NCI-H226 (cell line): ENCODE results near the gene RASSF5.

ENCODE experiments used
- DNase-seq: peaks from one replicate; pipeline ENCODE4 v3.0.0-alpha.2; 2015

RASSF5 gene, protein sequence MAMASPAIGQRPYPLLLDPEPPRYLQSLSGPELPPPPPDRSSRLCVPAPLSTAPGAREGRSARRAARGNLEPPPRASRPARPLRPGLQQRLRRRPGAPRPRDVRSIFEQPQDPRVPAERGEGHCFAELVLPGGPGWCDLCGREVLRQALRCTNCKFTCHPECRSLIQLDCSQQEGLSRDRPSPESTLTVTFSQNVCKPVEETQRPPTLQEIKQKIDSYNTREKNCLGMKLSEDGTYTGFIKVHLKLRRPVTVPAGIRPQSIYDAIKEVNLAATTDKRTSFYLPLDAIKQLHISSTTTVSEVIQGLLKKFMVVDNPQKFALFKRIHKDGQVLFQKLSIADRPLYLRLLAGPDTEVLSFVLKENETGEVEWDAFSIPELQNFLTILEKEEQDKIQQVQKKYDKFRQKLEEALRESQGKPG

DNA sequence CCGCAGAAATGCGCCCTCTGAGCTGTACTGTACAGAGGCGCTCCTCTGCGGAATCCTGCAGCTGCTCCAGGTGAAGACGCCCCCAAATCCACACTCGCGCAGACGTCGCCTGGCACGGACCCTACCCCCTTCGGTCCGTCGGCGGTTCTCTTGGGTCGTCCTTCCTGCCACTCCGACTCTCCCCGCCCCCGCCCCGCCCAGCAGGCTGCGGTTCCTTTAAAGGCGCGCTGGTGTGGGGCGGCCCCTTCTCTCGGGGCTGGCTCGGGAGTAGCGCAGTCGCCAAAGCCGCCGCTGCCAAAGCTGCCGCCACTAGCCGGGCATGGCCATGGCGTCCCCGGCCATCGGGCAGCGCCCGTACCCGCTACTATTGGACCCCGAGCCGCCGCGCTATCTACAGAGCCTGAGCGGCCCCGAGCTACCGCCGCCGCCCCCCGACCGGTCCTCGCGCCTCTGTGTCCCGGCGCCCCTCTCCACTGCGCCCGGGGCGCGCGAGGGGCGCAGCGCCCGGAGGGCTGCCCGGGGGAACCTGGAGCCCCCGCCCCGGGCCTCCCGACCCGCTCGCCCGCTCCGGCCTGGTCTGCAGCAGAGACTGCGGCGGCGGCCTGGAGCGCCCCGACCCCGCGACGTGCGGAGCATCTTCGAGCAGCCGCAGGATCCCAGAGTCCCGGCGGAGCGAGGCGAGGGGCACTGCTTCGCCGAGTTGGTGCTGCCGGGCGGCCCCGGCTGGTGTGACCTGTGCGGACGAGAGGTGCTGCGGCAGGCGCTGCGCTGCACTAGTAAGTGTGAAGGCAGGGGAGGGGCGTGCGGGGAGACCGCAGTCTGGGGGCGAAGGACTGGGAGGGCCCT, at the start of gene RASSF5:
TSS of gene RASSF5 (plus strand) at position 248 of the 846 bp plus-strand sequence. CDS start at position 320, 72 bp downstream.
- peak; percentile 62 for DNase-seq

DNA sequence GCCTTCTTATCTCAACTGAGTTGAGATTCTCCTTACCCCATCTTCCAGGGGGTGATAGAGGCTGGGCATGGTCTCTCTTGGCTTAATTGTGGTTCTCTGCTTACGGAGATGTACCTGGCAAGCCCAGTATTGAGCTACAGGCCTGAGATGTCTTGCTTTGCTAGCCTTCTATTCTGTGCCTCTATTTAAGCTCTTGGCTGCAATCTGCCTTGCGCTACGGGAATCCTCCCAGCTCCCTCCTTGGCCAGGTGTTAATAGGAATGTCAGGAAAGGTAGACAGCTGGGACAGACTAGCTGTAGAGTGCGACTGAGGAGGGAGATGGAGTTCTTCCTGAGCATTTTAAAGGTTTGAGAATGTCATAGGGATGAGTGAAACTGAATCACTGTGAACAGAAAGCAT, 47.6 kb upstream of the RASSF5 start:
- no peak for DNase-seq

DNA sequence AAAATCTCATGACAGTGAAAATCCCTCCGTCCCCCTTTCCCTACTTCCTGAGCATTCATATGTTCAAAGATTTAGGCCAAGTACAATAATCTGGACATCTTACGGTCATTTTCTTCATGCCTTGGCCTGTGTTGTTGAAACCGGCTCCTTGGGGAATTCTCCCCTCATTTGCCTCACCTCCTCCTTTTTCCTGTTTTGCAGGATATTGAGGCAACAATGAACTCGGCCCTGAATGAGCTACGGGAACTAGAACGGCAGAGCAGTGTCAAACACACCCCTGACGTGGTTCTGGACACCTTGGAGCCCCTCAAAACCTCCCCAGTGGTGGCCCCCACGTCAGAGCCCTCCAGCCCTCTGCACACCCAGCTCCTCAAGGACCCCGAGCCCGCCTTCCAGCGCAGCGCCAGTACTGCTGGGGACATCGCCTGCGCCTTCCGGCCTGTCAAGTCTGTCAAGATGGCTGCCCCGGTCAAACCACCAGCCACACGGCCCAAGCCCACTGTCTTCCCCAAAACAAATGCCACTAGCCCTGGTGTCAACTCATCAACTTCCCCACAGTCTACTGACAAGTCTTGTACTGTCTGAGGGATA, 46.4 kb upstream of the RASSF5 start:
- no peak for DNase-seq

DNA sequence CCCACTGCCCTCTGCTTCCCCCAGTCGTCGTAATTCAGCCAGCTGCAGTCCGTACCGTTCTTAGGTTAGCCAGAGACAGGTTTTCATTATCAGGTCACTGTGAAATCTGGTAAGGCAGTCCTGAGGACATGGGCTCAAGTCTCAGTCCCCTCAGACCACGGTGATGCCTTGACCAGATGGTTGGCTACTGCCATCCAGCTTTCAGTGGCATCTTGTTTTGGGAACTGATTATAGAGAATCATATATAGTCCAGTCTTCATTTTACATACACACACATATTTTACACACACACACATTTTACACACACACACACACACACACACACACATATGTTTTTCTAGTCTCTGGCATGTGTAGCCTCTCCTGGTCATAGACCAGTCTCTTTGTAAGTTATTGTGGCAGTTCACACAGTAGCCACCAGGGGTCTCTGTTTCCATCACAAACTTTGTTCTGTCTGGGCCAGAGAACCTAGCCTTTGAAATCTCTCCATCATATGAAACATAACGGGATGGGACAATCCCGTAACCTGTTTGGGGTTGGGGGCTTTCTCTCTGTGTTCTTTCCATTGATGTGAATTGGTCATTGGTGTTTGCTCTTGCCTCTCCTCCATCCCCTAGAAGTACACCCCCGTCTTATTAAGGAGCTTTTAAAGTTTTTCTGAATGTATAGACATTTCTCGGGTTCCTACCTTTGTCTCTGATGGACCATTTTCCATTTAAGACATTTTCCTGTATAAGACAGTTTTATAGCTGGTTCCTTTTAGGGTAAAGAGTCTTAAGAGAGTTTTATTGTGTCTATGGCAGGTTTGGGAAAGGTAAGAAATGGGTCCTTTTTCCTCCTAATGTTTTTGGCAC, 45.5 kb upstream of the RASSF5 start:
- peak; percentile 37 for DNase-seq

DNA sequence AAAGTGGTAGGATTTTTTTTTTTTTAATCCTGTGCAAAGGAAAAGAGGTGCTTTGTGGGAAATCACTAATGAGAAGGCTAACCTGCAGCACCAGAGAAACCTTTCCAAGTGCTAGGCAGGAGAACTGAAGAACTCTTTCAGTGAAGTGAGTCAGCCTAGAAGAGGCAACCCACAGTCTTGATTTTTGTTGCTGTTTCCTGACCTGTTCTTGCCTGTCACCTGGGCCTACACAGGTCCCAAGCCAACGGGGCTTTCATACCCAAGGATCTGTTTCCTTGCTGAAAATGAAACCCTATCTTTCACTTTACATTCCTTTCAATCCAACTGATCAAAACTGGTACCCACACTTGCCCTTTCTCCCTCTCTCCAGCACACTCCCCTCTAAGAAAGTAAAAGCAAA, 44.2 kb upstream of the RASSF5 start:
- DNase-seq = no peak

DNA sequence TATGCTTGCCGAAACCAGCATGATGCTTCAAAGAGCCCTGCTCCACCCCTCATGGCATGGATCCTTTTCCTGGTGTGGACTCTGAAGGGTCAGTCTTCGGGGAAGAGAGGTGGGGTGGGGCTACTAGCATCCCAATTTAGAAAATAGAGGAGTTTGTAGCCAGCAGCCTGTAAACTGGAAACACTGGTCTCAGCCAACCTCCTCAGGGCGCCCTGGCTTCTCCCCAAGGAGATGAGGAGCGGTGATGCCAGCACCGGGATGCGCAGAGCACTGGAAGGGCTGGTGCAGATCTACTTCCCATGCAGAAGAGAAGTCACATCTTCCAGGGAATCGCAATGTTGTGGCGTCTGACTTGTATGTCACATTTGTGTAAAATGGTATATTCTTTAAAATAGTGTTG, 43.4 kb upstream of the RASSF5 start:
- DNase-seq = no peak

DNA sequence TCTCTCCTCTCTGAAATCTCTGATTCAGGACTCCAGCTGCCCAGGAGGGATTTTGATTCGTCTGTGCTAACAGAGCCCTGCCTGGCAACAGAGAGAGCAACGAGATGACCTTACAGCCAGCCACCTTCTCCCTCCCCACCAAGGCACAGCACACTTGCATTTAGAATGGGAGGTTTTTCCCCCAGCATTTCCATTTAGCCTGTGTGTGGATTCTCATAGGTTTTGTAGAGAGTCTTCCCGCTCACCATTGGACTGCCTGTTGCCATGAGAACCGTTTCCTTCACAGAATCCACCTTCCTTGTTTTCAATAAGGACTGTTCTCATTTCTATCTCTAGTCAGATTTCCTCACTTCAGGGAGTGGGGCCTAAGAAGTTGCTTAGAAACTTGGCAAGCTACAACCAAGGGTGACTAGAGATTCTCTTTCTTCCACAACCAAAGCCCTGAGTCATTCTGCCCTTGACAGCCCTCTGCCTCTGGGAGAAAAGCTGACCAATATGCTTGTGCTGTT, 42.8 kb upstream of the RASSF5 start:
- DNase-seq = peak; percentile 91

DNA sequence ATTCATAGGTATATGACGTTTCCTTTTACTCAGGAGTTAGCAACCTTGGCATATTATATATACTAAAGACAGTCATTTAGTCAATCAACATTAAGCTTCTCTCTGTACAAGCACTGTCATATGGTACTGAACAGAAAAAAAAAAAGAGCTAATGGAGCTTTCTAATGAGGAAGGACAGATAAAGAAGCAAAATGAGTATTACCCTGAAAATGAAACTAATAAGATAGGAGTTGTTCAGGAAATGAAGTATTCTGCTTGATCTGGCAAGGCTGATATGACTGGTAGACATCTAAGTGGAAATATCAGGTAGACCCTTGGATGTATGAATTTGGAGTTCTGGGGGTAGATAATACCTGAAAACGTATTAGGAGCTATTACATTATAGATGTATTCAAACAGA, 41.4 kb upstream of the RASSF5 start:
- DNase-seq = no peak

DNA sequence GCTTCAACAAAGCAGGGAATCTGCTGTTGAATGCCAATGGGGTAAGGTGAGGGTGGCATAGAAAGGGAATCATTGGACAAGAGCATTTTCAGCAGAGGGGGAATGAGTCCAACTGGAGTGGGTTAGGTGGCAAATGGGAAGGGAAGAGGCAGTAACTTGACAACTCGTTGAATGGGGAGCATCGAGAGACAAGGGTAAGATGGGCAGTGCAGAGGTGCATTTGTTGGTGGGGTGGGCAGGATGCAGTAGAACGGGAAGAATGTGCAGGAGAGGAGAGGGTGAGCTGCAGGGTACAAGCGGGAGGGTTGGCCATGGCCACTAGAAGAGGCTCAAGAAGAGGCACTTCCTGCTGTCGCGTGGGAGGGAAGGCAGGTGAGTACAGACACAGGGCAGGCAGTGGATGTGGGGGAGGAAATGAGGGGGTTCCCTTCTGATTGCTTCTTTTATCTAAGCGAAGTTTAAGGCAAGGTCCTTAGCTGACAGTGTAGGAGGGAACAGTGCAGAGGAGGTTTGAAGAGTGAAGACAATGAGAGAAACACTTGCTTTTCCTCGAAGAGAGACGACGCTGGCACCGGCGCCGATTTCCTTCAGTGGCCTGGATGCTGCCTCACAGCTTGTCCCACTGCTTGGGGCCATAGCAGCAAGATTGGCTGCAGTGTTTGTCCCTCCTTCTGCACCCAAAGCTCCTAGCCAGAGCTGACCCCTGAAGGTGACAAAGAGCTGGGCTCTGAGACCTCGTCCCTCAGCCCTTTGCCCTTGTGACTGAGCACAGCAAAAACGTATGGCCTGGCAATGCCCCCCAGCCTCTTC, 40.3 kb upstream of the RASSF5 start:
- no peak for DNase-seq

DNA sequence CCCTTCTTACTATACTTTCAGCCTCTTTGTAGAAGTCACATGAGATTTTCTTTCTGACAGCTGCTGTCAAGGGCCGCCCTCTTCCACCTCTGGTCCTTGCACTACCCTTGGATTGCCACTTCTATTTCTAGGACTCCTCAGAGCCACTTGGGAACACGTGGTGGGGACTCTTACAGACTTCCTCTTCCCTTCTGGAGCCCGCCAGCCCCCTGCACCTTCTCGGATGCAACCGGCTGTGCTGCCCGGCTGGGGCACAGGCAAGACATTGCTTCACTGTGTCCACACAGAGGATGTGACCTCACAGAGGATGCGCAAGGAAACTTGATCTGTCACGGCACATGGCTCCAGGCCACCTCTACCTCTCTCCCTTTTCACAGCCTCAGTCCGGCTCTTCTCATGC, 39.4 kb upstream of the RASSF5 start:
- DNase-seq = no peak

DNA sequence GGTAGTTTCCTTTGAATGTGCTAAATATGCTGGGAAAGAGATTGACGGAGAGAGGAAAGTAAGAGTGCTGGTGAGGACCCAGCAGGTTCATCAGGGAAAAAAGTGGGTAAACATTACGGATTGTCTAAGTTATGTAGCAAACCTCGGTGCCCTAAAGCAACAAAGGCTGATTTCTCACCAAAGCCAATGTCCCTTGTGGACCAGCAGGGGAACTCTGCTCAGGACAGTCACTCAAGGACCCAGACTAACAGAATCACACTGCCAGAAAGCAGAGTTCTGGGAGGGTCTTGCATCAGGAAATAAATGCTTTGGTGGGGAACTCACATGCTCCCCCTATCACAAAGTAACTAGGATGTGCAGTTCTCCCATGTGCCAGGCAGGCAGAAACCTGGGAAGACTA, 38.8 kb upstream of the RASSF5 start:
- DNase-seq = no peak

DNA sequence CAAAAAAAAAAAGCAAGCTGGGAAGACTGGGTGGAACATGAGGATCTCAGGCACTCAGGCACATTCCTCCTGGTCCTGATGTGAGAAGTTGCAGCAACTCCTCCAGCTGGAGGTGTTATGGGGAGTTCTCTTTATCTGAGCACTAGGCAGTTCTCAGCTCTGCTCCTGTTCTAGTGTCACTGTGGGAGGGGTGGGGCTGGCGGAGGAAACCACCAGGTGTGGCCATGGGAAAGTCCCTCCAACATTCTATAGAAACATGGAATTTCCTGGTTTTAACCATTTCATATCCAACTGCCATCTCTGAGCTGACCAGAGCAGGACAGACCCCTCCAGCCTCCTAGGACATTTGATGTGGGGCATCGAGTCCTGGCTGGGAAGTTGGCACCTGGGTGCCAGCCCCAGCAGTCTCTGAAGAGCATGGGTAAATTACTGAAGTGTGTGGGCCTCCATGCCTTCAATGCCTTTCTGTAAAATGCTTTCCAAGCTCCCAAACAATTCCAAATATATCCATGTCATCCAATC, 37.9 kb upstream of the RASSF5 start:
- peak; percentile 23 for DNase-seq

DNA sequence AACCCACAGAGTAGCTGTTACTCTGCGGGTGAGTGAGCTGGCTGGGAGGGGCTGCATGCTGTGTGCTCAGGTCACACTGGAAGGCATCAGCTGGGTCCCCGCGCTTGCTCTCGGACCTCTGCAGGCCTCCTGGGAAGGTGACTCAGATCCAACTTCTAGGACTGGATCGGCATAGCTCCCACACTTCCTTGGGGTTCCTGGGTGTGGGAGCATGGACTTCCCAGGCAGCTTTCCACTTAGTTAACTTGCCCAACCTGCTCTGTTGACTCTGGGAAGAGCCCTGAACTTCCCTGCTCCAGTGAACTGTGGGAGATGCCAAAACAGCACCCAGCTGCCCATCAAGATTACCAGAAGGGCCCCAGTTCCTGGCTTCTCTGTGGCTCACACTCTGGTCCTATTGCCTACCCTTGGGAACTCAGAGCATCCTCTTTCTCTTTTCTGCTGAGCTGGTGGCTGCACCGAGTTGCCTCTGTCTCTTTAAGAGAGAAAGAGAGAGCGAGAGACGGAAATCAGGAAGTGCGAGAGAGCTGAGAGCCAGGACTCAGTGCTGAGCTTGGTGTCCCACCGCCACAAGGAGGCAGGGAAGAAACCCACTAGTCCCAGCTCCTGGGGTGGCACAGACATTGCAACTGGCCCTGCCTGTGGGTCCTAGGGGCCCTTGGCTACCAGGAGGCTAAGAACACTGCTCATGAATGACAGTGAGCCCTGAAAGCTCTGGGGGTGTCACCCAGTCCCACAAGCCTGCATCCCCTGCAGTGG, 37.2 kb upstream of the RASSF5 start, which contains the start of gene IKBKE:
TSS of gene IKBKE (plus strand) at position 544 of the 759 bp plus-strand sequence. CDS start 2,752 bp downstream, outside the sequence.
- peak; percentile 76 for DNase-seq

DNA sequence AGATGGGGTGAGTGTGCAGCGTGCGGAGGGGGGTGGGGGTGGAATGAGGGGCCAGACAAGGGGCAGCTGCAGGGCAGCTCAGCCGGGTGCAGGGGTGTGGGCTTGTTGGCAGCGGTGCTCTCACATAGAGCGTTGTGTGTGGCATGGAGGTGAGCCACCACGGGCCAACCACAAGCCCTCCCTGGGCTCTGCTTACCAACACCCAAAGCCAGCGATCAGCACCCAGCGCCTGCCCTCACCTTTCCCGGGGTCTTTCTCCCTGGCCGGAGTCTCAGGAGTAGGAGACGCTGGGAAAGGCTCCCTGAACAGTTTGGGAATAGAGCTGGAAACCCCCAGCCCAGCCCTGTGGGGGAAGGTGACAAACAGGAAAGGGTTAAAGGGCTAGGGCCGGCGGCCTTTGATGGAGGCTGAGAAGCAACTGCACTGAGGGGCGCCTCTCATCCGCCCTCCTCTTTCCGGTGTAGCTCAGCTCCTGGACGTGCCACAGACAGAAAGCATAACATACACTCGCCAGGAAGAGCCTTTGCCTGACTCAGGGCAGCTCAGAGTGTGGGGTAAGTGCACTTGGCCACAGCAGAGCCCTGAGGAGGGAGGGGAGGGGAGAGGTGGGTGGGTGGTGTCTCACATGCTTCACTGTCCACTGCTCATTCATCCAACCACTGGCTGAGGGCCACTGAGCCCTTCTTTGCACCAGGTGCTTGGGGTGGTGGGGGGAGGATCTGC, 36.5 kb upstream of the RASSF5 start:
- peak; percentile 79 for DNase-seq

DNA sequence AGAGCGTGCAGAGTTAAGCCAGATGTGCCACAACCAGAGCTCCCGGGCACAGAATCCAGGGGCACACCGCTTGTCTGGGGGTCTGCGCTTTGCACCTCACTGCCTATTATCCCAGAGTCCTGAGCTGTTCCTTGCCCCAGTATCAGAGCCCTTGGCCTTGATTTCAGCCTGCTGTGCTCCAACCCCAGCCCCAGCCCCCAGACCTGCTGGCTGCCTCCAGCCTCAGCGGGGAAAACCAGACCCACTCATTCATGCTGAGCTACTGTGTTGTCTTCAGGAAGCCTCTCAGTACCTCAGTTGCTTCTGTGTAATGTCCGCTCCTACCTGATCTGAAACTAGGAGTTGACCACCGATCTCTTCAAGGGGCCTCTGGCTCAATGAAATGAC, 35.9 kb upstream of the RASSF5 start:
- no peak for DNase-seq

DNA sequence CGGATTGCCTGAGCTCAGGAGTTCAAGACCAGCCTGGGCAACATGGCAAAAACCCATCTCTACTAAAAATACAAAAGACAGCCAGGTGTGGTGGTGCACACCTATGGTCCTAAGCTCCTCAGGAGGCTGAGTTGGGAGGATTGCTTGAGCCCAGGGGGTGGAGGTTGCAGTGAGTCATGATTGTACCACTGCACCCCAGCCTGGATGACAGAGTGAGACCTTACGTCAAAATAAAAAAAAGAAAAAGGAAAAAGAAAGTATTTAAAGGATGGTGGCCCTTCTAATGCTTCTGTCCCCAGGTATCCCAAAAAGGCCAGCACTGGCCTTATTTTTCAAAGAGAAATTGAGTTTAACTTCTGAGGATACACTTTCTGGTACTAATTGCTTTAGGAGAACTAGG, 35.3 kb upstream of the RASSF5 start:
- DNase-seq = no peak

DNA sequence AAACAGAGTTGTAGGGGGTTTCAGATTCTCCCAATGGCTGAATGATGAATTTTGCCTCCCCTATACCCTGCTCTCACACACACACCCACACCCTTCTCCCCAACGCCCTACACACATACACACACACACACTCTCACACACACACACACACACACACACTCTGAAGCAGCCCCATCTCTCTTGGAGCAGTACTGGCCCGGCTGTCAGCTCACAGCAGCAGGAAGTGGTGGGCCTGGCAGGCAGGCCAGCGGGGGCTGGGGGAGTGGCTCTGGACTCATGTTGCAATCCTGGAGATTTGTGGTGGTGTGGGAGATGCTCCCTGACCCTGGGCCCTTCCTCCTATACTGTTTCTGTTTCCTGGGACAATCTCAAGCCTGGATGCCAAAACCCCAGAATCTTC, 34.9 kb upstream of the RASSF5 start:
- DNase-seq = peak; percentile 93

DNA sequence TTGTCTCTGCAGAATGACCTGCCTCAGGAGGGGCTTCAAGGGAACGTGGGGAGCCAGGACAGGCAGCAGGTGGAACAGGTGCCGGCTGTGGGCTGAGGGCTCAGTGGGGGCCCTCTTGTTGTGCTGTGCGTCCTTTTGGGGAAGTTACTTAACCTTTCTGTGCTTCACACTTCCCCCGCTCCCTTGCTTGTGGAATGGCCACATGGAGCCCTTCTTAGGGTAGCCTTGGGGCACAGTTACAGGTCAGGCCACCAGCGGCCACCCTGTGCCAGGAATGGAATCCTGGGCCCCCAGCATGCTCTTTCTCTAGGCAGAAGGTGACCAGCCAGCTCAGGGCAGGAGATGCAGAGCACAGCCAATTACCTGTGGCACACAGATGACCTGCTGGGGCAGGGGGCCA, 34.4 kb upstream of the RASSF5 start:
- no peak for DNase-seq

DNA sequence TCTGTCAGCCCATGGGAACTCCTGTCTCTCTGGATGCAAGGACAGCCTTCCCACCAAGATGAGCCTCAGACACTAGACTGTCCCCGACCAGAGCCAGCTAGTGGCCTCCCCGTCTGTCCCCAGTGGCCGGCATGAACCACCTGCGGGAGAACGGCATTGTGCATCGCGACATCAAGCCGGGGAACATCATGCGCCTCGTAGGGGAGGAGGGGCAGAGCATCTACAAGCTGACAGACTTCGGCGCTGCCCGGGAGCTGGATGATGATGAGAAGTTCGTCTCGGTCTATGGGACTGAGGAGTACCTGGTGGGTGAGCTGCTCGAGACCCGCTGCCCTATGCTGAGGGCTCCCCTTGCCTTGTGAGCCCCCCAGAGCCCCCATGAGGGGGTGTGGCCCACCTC, 31.3 kb upstream of the RASSF5 start:
- no peak for DNase-seq

DNA sequence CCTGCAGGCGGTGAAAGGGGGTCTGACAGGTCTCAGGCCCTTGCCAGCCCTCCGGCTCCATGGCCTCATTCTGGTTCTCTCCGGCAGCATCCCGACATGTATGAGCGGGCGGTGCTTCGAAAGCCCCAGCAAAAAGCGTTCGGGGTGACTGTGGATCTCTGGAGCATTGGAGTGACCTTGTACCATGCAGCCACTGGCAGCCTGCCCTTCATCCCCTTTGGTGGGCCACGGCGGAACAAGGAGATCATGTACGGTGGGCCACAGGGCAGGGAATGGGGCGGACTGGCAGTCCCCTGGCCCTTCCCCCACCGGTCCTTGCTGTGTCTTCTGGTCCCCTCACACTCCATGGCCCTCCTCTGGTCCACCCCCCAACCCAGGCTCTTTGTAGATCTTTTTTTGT, 30.7 kb upstream of the RASSF5 start:
- no peak for DNase-seq
